ENCODE measurements around the gene SNX10. TPM values are rescaled to one million over a fixed set of nuclear protein-coding genes. Genes with fewer than 3 reads are reported as not detected.

The SNX10 gene
- polyA plus RNA-seq, 1 donor (not counting 4 experiments of a cell fraction or from before 2014, with no cell fraction given), result 7.0 TPM

DNA sequence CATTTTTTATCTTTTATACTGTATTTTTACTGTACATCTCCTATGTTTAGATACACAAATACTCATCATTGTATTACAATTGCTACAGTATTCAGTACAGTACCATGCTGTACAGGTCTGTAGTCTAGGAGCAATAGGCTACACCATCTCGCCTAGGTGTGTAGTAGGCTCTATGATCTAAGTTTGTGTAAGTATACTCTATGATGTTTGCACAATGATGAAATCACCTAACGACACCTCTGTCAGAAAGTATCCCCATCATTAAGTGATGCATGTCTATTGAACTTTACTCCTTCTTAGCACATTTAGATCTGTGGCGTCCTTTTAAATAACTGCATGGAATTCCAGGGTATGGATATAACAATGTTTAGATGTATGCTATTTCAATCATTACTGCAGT, 112.0 kb downstream of the SNX10 start:
- Histone ChIP-seq H3K4me3 (ENCODE audit: control insufficient read depth in 2 of 3, extremely low read depth in 1 of 3, insufficient read depth in 2 of 3, low read depth in 1 of 3, low read length in 3 of 3) (no peak overlapping the region), H3K4me2 (ENCODE audit: control insufficient read depth, extremely low read depth, insufficient read depth, low read depth, low read length) (no peak overlapping the region), H3K79me2 (ENCODE audit: control insufficient read depth, insufficient read depth, low read length) (no peaks in the 10 kb centered on the region), H3K27me3 (ENCODE audit: control insufficient read depth, extremely low read depth, insufficient read depth, low read length) (no peaks in the 10 kb centered on the region), H3K27ac (ENCODE audit: control insufficient read depth, insufficient read depth, low read length) (no peak overlapping the region), H4K20me1 (ENCODE audit: control insufficient read depth, extremely low read depth, insufficient read depth, low read length) (no peaks in the 10 kb centered on the region), H3K9me1 (ENCODE audit: control insufficient read depth, extremely low read depth, insufficient read depth, low read length) (no peaks in the 10 kb centered on the region), H2AFZ (ENCODE audit: control insufficient read depth, low read length) (no peak overlapping the region), H3K36me3 (ENCODE audit: control insufficient read depth in 2 of 2, extremely low read depth in 1 of 2, insufficient read depth in 2 of 2, low read length in 2 of 2) (no peaks in the 10 kb centered on the region), H3K4me1 (ENCODE audit: control insufficient read depth, extremely low read depth, insufficient read depth, low read length) (peaks cover 6% of the 10 kb centered on the region), H3K9ac (ENCODE audit: control insufficient read depth, extremely low read depth, insufficient read depth, low read length) (no peak overlapping the region), H3K9me3 (ENCODE audit: control insufficient read depth, low read depth, low read length) (no peaks in the 10 kb centered on the region)
- TF ChIP-seq, protein P1, sequence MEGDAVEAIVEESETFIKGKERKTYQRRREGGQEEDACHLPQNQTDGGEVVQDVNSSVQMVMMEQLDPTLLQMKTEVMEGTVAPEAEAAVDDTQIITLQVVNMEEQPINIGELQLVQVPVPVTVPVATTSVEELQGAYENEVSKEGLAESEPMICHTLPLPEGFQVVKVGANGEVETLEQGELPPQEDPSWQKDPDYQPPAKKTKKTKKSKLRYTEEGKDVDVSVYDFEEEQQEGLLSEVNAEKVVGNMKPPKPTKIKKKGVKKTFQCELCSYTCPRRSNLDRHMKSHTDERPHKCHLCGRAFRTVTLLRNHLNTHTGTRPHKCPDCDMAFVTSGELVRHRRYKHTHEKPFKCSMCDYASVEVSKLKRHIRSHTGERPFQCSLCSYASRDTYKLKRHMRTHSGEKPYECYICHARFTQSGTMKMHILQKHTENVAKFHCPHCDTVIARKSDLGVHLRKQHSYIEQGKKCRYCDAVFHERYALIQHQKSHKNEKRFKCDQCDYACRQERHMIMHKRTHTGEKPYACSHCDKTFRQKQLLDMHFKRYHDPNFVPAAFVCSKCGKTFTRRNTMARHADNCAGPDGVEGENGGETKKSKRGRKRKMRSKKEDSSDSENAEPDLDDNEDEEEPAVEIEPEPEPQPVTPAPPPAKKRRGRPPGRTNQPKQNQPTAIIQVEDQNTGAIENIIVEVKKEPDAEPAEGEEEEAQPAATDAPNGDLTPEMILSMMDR (optimal IDR thresholded peaks at IDR 0.05 in 1 of 3, IDR thresholded peaks at IDR 0.05 in 1 of 3, conservative IDR thresholded peaks at IDR 0.05 in 1 of 3; ENCODE audit: extremely low read depth in 1 of 3, insufficient read depth in 2 of 3, low read length in 3 of 3), result no peak
- no peak for TF ChIP-seq EZH2 (IDR thresholded peaks at IDR 0.05; ENCODE audit: low read length)
- dilution Hi-C loops (cut with MboI; ENCODE audit: extremely low pct_ligation_motif_present, low sequenced_read_pairs), result no loop called here
- no peak for FAIRE-seq
- DNase-seq (ENCODE audit: low read depth, low spot score), result no peak

DNA sequence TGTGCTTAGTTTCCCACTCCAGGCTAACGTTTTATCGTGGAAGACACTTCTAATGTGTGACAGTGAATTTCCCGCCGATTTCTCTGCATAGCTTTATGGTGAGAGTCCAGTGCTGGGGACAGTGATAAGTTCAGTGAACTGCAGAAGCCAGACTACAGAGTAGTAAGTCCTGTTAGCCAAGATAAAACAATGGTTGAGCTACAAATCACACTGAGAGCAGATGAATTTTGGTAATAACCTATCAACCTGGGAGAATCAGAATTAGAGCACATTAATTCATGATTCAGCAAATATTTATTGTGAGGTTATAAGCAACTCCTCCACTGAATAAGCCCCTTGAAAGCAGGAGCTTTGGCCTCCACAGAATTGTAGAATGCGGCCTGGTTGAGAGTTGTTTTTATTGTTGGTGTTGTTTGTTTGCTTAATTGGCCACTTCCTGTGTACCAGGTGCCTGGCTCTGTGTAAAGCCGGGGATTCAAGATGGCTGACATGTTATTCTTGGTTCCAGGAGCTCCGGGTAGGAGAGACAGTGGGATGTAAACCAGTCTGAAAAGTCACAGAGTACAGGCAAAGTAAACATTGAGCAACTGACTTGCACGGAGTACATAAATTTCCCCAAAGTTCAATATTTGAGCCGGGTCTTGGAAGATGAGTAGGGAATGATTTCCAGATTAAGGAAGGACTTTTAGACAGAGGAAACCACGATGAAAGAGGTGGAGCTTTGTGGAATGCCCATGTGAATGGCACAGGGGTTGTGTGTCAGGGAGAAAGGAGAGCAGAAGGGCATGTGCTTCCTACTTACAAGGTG, 112.7 kb downstream of the SNX10 start:
- dilution Hi-C loops (cut with MboI; ENCODE audit: extremely low pct_ligation_motif_present, low sequenced_read_pairs), result no loop called here

More for the DNA sequence above, 112.7 kb downstream of the SNX10 start:
- Histone ChIP-seq H3K9me3 (ENCODE audit: control insufficient read depth, low read depth, low read length) (no peaks in the 10 kb centered on the region), H3K4me3 (ENCODE audit: control insufficient read depth in 2 of 3, extremely low read depth in 1 of 3, insufficient read depth in 2 of 3, low read depth in 1 of 3, low read length in 3 of 3) (no peak overlapping the region), H4K20me1 (ENCODE audit: control insufficient read depth, extremely low read depth, insufficient read depth, low read length) (no peaks in the 10 kb centered on the region), H3K4me2 (ENCODE audit: control insufficient read depth, extremely low read depth, insufficient read depth, low read depth, low read length) (no peak overlapping the region), H3K27me3 (ENCODE audit: control insufficient read depth, extremely low read depth, insufficient read depth, low read length) (no peaks in the 10 kb centered on the region), H3K4me1 (ENCODE audit: control insufficient read depth, extremely low read depth, insufficient read depth, low read length) (no peaks in the 10 kb centered on the region), H2AFZ (ENCODE audit: control insufficient read depth, low read length) (no peak overlapping the region), H3K9ac (ENCODE audit: control insufficient read depth, extremely low read depth, insufficient read depth, low read length) (no peak overlapping the region), H3K27ac (ENCODE audit: control insufficient read depth, insufficient read depth, low read length) (no peak overlapping the region), H3K79me2 (ENCODE audit: control insufficient read depth, insufficient read depth, low read length) (no peaks in the 10 kb centered on the region), H3K36me3 (ENCODE audit: control insufficient read depth in 2 of 2, extremely low read depth in 1 of 2, insufficient read depth in 2 of 2, low read length in 2 of 2) (no peaks in the 10 kb centered on the region), H3K9me1 (ENCODE audit: control insufficient read depth, extremely low read depth, insufficient read depth, low read length) (no peaks in the 10 kb centered on the region)
- DNase-seq (ENCODE audit: low read depth, low spot score) (no peak), FAIRE-seq (no peak)
- no peak for TF ChIP-seq EZH2 (IDR thresholded peaks at IDR 0.05; ENCODE audit: low read length)
- TF ChIP-seq, protein P1 (optimal IDR thresholded peaks at IDR 0.05 in 1 of 3, IDR thresholded peaks at IDR 0.05 in 1 of 3, conservative IDR thresholded peaks at IDR 0.05 in 1 of 3; ENCODE audit: extremely low read depth in 1 of 3, insufficient read depth in 2 of 3, low read length in 3 of 3), result no peak

Data from keratinocyte (primary cell).